GM12892 (cell line): ENCODE data around the gene DISP3.

Experiments
- POLR2A ChIP-seq: IDR thresholded peaks from 2 replicates; pipeline ENCODE4 v1.6.1; 2011; ENCODE audit warnings: low read depth, low read length, control low read depth
- POLR2AphosphoS5 ChIP-seq: IDR thresholded peaks from 2 replicates; pipeline ENCODE4 v1.6.1; 2011; ENCODE audit warnings: low read depth, low read length, control low read depth

- no peak for TF ChIP-seq POLR2A
- TF ChIP-seq POLR2AphosphoS5: no peak
These were observed 49.8 kb downstream of the DISP3 start for GRCh38 chr1:11528611-11529261.
